ENCODE measurements around the gene TMEM135.

The TMEM135 gene

DNA sequence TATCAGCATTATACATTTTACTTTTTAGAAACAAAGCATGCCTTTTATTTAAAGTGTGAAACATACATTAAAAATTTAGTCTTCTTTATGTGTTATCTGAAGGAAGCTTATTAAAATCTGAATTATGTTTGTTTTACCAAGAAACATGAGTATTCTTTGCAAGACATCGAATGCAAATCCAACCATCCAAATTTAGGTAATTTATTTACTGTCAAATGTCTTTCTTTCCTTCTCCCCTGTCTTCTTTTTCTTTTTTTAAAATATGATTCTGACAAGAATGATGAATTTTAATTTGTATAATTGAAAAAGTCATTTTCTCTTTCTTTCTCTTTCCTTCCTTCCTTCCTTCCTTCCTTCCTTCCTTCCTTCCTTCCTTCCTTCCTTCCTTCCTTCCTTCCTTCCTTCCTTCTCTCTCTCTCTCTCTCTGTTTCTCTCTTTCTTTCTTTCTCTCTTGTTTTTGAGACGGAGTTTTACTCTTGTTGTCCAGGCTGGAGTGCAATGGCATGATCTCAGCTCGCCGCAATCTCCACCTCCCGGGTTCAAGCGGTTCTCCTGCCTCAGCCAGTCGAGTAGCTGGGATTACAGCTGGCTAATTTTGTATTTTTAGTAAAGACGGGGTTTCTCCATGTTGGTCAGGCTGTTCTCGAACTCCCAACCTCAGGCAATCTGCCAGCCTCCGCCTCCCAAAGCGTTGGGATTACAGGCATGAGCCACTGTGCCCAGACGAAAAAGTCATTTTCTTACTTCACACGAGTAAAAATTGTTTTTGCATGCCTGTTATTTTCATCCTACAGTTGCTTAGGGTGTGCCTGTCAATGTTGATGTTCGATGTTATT lies 157.5 kb downstream of the TMEM135 start:
- no peak for DNase-seq (ENCODE audit: low read depth)

GRCh38 chr11:87198266-87198881 lies 160.6 kb downstream of the TMEM135 start:
- no peak for DNase-seq (ENCODE audit: low read depth)

DNA sequence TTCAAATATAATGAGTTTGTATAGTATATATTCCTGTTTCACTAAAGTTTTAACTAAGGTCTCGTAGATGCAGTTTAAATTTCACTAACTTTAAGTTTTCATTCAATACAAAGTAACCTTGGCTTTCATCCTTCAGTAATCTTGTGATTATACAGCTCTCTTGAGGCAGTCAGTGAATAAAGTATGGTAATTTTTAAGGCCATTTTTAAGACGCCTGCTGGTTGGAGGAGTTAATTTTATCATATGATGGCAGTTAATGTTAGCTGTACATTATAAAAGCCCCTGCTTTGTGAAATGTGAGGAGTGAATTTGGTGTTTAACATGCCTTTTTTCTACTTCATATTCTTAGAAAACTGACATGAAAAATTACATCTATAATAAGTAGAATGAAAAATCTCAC lies 163.6 kb downstream of the TMEM135 start:
- no peak for DNase-seq (ENCODE audit: low read depth)

GRCh38 chr11:87203907-87204602 lies 166.3 kb downstream of the TMEM135 start:
- DNase-seq (ENCODE audit: low read depth), result no peak

DNA sequence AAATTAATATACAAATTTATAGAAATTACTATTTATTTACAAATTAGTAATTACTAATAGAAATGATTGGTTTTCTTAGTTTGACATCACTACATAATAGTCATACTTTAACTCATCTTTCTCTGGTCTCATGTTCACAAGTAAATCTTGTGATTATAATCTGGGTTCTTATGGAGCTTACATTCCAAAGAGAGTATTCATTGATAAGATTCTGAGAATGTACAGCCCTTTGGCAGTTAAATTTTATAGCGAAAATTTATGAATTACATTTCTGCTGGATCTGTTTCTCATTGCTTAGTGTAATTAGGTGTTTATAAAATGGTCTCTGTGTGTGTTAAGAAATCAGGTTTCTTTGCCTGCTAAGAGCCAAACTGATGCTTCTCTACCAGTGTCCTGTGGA lies 175.2 kb downstream of the TMEM135 start:
- no peak for DNase-seq (ENCODE audit: low read depth)

DNA sequence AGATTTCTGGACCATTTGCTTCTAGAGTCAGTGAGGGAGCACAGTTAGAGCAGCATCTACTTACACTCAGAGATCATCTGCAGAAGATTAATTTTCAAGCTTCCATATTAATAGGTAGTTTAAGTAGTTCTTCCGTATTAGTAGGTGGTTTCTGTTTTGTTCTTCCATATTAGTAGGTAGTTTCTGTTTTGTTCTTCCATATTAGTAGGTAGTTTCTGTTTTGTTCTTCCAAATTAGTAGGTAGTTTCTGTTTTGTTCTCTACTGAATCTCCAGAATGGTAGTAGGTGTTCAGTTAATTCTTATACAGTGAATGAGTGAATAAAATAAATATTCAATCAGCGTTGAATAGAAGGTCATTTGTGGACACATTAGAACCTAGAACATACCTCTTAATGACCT lies 175.7 kb downstream of the TMEM135 start:
- no peak for DNase-seq (ENCODE audit: low read depth)

DNA sequence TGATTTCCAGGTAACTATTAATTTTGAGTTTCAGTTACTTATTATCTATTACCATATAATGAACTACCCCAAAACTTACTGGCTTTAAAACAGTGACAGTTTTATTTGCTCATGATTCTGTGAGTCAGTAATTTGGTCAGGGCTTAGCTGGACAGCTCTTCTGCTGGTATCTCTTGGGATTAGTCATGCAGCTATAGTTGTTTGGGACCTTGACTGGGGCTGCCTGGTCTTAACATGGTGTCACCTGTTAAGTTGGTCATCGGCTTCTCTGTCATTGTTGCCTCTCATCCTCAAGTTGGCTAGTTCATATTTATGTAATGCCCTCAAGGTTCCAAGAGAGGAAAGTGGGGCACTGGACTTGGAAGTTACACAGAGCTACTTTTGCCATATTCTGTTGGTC lies 177.5 kb downstream of the TMEM135 start:
- no peak for DNase-seq (ENCODE audit: low read depth)

- DNase-seq (ENCODE audit: low read depth), result no peak
These were observed 181.5 kb downstream of the TMEM135 start for GRCh38 chr11:87219266-87219665.

DNA sequence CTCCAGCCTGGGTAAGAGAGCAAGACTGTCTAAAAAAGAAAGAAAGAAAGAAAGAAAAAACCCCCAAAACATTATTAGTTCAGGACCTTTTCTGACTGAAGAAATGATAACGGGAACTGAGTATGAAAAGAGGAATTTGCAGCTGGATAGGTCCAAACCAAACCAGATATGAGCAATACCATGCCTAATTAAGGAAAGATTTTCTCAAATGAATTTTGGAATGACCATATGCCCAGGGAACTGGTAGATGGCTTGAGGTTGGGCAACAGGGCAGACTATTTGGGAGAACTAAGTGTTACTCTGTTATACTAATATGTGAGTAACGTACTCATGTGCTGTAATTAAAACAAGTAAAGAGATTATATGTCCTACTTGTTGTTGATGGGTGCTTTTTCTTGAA lies 186.1 kb downstream of the TMEM135 start:
- peak; percentile 24 for DNase-seq (ENCODE audit: low read depth)

DNA sequence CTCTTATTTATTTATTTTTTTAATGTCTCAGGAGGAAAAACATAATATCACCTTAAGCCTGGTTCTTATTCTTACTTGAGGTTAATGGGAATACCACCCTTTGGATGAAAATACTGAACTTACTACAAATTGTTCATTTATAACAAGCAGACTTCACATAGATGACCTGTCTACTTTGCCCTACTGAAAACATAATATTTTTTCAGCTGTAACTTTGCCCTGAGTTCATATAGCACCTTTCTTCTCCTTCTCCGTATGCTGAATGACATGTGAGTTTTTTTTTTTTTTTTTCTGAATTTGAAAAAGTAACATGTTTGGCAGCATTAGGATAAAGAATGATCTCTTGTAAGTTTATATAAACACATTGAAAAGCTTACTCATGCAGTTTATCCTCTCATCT lies 186.8 kb downstream of the TMEM135 start:
- no peak for DNase-seq (ENCODE audit: low read depth)

- no peak for DNase-seq (ENCODE audit: low read depth)
These were observed 191.1 kb downstream of the TMEM135 start for GRCh38 chr11:87228820-87229219.

DNA sequence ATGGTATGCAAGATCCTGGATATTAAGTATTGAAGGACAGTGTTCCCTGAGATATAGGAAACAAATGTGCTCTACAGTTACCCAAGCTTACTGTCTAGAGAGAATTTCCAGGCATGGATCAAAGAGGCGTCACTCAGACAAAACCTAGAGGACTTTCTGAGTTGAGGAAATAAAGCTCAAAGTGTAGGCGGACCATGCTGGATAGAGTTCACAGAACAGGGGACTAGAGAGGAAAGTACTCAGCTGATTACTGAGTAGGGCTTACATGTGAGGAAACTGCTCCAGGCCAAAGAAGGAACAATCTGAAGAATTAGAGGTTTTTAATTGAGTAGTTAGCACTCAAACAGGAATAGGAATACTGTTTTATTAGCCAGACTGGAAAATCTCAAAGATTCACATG lies 193.3 kb downstream of the TMEM135 start:
- no peak for DNase-seq (ENCODE audit: low read depth)

DNA sequence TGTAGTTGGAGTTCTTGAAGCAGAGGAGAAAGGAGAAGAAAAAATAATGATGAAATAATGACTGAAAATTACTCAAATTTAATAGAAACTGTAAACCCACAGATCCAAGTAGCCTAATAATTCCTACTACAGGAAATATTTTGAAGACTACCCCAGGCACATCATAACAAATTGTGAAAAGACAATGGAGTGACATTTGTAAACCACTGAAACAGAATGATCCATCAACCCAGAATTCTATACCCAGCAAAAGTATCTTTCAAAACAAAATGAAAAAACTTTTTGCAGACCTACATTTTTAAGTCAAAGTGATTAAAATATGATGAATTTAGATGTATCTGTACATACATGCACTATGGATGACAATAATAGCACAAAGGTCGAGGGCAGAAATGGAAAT lies 194.6 kb downstream of the TMEM135 start:
- DNase-seq (ENCODE audit: low read depth), result no peak

DNA sequence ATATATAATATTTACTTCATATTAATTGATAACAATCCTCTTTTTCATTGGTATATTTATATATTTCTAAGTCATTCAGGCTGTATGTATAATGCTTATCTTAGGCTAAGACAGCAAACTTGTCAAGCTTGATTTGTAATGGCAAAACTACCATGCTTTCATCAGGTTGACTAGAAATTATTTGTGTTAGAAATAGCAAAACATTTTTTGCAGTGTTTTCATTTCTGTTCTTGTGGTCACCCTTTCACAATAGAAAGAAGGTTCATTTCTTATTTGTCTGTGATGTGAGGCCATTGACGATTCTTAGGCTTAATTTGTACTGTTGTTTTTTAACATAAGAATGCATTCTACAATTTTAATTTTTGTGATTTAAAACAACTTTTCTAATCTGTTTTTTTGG lies 197.6 kb downstream of the TMEM135 start:
- DNase-seq (ENCODE audit: low read depth), result no peak

DNA sequence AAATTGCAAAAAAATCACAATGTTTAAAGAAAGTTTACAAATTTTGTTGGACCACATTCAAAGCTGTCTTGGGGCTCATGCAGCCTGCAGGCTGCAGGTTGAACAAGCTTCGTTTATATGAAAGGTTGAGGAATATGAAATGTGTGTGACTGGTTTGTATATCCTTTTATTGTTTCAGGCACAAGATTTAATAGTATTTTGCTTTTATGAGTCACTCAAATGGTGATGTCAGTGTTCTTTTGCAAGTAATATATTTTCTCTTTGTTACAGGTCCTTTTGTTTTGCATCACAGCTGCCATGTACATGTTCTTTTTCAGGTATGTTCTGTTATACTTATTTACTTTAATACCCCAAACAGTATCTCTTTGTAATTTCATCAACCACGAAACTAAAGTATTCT lies 198.6 kb downstream of the TMEM135 start:
- no peak for DNase-seq (ENCODE audit: low read depth)

GRCh38 chr11:87239001-87239400 lies 201.3 kb downstream of the TMEM135 start:
- peak; percentile 40 for DNase-seq (ENCODE audit: low read depth)

GRCh38 chr11:87239531-87239930 lies 201.8 kb downstream of the TMEM135 start:
- no peak for DNase-seq (ENCODE audit: low read depth)

DNA sequence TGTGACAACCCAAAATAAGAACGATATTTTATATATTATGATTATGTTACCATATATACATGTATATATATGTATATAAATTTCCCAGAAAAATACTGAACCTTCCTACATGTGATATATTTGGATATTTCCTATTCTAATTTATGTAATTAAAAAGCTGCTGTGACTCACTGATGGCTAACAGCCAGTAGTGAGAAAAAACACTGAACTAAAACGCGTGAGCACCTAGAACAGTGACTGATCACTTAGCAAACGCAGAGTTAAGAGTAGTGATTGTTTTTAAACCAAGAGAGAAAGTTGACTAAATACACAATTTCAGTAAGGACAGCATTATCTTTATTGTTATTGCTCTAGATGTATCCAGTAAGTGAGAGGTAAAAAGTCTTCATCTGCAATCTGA lies 213.8 kb downstream of the TMEM135 start:
- DNase-seq (ENCODE audit: low read depth), result no peak

DNA sequence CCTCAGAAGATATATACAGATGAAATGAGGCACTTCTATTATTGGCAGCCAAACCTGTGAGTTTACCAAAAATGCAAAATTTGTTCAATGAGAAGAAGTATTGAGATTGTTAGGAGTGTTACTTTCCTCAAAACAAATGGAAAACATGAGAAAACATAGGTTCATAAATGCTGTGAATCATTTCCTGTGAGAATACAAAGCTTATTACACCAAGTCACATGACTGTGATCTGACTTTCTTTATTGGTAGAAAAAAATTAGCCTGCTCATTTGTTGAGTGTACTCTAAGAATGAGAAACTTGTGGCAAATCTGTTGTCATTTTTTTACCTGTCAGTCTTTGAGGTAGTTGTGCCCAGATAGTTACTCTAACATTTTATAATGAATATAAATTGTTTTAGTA lies 215.1 kb downstream of the TMEM135 start:
- DNase-seq (ENCODE audit: low read depth), result no peak

- no peak for DNase-seq (ENCODE audit: low read depth)
These were observed 216.8 kb downstream of the TMEM135 start for GRCh38 chr11:87254562-87254961.

DNA sequence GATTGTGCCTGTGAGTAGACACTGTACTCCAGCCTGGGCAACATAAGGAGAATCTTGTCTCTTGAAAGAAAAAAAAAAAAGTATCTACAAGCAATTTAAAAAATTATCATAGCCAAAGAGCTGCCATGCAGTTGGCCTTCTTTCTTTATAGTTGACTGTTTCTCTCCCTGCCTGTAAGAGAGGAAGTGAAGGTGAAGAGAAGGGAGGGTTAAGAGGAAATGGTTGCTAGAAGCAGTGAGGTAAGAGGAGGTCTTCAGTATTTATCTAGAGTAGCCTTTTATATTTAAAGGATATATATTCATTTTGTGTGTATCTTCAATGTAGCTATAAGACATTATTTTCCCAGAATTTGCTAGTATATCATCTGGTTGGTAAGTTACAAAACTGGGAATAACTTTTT lies 217.9 kb downstream of the TMEM135 start:
- no peak for DNase-seq (ENCODE audit: low read depth)

- DNase-seq (ENCODE audit: low read depth), result no peak
These were observed 219.1 kb downstream of the TMEM135 start for GRCh38 chr11:87256694-87257340.

All from stromal cell of bone marrow (primary cell).